Fibroblast of skin of left quadriceps (primary cell): Measurements from ENCODE around the gene MYO16.
"Not testable (repeated sequence)": the region's sequence is repeated elsewhere in the genome, so short reads cannot be mapped to it uniquely, and the experiment has no call there.

Experiments
- DNase-seq, 2 experiments: peaks; one replicate each; pipeline ENCODE4 v3.0.0-alpha.2; 2013; ENCODE audit warnings: low read depth in 2 of 2

MYO16 gene

GRCh38 chr13:108889324-108889984 lies 260.0 kb downstream of the MYO16 start:
- no peak for DNase-seq

DNA sequence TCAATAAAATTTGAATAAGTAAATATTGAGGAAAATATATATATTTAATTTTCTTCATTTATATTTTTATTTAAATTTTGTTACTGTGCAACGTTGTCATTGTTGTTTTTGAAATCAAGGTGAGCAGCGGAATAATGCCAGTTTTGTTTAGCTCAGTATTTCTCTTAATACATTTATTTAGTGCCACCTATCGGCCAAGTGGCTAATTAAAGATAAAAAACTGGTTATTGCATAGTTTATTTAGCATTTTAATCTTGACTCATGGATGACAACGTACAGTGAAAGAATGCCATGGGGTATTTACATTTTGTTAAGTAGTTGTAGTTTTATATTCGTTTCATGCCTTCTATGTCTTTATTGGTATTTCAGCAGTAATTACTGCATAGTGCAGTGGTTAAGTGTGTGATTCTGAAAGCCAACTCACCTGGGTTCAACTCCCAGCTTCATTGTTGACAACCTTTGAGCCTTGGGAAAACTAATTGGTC lies 265.9 kb downstream of the MYO16 start:
- no peak for DNase-seq

- DNase-seq = no peak
These were observed 268.5 kb downstream of the MYO16 start for GRCh38 chr13:108897955-108898354.

DNA sequence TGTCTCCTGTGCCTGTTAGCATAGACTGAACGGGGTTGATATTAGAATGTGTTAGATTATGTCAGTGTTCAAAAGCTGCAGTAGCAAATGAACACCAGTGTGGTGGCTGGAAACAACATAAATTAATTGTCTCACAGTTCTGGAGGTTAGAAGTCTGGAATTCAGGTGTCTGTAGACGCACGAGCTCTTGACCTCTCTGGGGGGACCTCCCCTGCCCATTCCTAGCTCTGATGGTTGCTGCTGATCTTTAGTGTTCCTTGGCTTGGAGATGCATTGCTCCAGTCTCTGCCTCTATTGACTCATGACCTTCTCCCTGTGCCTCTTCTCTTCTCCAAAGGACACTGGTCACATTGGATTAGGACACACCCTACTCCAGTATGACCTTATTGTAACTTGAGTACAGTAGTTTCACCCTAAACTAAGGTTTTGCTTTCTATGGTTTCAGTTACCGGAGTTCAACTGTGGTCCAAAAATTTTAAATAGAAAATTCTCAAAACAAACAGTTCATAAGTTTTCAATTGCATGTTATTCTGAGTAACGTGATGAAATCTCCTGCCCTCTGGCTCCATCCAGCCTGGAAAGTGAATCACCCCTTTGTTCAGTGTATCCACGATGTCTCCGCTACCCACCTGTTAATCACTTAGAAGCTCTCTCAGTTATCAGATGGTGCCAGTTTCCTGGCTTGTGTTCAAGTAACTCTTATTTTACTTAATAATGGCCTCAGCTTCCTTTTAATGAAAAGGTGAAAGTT lies 273.2 kb downstream of the MYO16 start:
- DNase-seq = no peak

GRCh38 chr13:108903613-108904012 lies 274.2 kb downstream of the MYO16 start:
- DNase-seq = no peak

GRCh38 chr13:108911807-108912206 lies 282.4 kb downstream of the MYO16 start:
- DNase-seq = no peak

- not testable (repeated sequence) for DNase-seq
These were observed 284.3 kb downstream of the MYO16 start for GRCh38 chr13:108913731-108914130.

GRCh38 chr13:108915095-108915633 lies 285.8 kb downstream of the MYO16 start:
- no peak for DNase-seq

- no peak for DNase-seq
These were observed 286.5 kb downstream of the MYO16 start for GRCh38 chr13:108915634-108916512.

DNA sequence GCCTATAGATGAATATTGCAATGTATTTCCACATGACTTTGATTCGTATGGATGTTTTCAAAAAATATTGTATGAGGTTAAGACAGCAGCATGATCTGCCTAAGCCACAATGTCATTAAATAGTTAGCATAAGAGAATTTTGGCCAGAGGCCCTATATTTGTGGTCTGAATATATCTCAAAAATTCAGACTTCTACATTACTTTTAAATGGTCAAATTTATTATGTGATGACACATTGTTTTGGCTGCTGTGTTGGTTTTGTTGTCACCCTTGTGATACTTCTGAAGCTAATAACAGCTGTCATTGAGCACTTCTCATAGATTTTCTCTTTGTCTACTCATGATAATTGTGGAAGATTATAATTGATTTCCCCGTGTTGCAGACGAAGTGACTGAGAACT lies 288.2 kb downstream of the MYO16 start:
- DNase-seq = peak; percentile 86 to 88

- no peak for DNase-seq
These were observed 289.9 kb downstream of the MYO16 start for GRCh38 chr13:108919036-108919907.

- no peak for DNase-seq
These were observed 290.7 kb downstream of the MYO16 start for GRCh38 chr13:108920137-108920536.

DNA sequence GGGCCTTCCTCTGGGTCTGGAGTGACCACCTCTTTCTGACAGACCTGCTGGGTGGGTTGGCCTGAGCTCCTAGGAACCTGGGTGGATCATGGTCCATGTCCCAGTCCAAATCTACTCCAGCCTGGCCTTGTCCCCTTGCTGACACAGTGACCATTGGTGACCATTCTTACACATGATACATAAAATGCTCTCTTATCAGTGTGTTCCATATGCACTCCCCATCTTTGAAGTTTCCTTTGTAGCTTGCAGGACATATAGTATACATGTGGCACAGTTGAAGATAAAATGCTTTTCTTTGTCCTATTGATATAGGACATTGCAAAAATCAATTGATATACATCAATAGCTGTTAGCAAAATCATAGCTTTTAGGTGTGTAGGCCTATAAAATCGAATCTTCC lies 291.8 kb downstream of the MYO16 start:
- no peak for DNase-seq

GRCh38 chr13:108922108-108922507 lies 292.7 kb downstream of the MYO16 start:
- no peak for DNase-seq

GRCh38 chr13:108923386-108924047 lies 294.1 kb downstream of the MYO16 start:
- no peak for DNase-seq

GRCh38 chr13:108924134-108924533 lies 294.7 kb downstream of the MYO16 start:
- DNase-seq = no peak

- no peak for DNase-seq
These were observed 295.1 kb downstream of the MYO16 start for GRCh38 chr13:108924541-108924940.

GRCh38 chr13:108925070-108925469 lies 295.7 kb downstream of the MYO16 start:
- no peak for DNase-seq

DNA sequence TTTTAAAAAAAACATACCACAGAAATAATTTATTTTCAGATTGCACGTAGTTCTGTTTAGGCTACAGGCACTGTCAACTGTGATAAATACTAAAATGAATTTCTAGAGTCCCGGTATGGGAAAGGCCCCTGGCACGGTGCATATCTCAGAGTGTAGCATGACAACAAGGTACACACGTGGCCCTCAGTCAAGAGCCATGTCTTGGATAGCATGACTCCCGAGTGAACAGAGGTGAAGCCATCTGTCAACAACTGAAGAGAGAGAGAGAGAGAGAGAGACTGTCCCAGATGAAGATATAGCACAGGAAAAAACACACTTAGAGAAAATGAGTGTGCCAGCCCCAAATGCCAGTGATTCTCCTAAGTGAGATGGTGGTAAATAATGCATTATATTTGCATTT lies 297.5 kb downstream of the MYO16 start:
- DNase-seq = no peak

GRCh38 chr13:108927615-108928014 lies 298.2 kb downstream of the MYO16 start:
- no peak for DNase-seq
